HG02870 (cell line): ENCODE results near the gene TJP3.

ENCODE experiments used
- ATAC-seq: cut with Tn5 transposase; IDR thresholded peaks from one replicate; pipeline ENCODE4 v1.9.1; 2021; ENCODE audit warnings: mild to moderate bottlenecking, moderate library complexity; ENCODE audit not compliant: unreplicated experiment

The TJP3 gene

DNA sequence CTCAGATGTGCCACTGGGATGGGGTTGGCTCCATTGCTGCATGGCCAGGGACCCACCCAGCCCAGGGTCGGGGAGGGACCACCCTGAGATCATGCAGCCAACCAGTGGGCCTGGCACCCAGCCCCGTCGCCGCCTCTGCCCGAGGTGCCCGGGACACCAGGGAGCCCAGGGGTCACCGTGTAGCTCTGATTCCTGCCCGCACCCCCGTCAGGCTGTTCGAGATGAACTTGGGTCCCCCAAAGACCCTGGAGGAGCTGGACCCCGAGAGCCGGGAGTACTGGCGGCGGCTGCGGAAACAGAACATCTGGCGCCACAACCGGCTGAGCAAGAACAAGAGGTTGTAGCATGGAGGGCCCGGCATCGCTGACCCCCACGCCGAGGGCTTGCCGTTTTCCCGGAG lies 58.9 kb downstream of the TJP3 start:
- ATAC-seq: no peak

GRCh38 chr19:3768015-3768747 lies 60.0 kb downstream of the TJP3 start:
- no peak for ATAC-seq

DNA sequence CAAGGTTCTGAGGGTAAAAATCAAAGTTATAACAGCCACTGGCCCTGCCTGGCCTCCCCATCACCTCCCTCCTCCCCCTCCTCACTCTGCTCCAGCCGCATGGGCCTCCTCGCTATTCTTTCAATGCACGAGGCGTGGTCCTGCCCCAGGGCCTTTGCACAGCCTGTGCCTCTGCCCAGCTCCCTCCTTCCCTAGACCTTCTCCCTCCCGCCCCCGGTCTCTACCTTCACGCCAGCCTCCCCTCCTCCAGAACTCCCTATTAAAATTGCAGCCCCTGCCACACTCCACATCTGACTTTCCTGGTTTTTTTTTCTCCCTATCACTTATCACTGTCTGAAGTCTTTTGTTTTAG lies 60.5 kb downstream of the TJP3 start:
- no peak for ATAC-seq

- ATAC-seq: no peak
Observed at GRCh38 chr19:3769494-3769893, 61.3 kb downstream of the TJP3 start.

- ATAC-seq: no peak
Observed at GRCh38 chr19:3770136-3770999, 62.2 kb downstream of the TJP3 start.

DNA sequence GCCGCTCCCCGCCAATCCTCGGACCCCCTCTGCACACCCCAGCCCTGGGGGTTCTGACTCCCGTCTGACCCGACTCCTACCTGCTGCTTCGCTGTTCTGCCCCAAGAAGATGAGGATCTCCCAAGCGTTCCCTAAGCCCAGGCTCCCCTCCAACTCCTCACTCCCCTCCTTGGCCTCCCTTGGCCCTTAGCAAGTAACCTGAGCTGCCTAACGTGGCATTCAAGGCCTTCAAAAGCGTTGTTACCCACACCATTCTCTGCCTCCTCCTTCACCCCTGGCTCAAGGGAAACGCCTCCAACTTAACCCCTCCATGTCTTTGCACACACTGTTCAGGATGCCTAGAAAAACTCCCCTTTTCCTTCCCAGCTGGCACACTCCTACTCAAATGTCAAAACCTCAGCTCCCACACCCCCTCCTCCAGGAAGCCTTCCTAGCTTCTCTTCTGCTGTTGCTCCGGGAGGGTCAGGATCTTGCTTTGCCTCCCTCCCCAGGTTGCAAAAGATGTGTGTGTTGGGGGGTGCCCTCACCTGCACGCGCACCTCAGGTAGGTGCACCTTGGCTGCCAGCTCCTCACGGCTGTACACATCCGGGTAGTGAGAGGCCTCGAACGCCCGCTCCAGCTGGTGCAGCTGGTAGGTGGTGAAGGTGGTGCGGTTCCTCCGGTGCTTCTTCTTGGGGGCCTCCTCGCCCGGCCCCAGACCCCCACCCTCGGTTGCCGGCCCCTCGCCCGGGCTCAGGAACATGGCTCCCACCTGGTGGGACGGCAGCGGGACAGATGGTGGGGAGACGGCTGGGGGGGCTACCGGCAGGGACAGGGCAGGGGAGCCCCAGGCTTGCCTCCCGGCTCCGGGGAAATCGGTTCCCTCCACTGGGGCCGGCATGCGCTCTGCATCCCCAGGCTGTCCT lies 63.1 kb downstream of the TJP3 start:
- ATAC-seq: no peak

DNA sequence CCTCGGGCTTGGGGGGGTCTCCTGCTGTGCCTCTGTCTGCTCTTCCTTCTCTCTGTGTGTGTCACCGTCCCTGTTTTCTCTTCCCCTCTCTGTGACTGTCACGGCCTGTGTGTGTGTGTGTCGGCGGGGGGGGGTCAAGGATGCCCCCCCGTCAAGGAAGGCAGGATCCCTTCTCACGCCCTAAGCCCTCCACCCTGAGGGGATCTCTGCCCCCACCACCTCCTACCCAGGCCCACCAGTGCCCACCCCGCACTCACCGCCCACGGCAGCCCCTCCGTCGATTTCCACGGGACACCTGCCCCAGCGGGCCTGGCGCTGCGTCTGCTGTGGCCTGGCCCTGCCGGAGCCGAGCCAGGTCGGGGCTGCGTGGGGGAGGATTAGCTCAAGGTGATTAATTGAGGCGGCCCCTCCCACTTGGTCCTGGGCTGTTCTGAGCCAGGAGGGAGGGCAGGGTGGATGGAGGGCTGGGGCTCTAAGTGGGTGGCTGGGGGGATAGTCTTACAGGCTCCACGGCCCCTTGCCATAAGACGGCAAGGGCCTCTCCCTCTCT lies 63.8 kb downstream of the TJP3 start, which contains the start of gene RAX2:
Gene RAX2, minus strand, starts transcription at position 323 of the 550 bp plus-strand sequence. CDS start 486 bp downstream, outside the sequence.
- ATAC-seq: no peak

GRCh38 chr19:3773814-3774515 lies 65.8 kb downstream of the TJP3 start:
- ATAC-seq: no peak

GRCh38 chr19:3774621-3775373 lies 66.6 kb downstream of the TJP3 start:
- no peak for ATAC-seq

- ATAC-seq: no peak
Observed at GRCh38 chr19:3775374-3775711, 67.2 kb downstream of the TJP3 start.

GRCh38 chr19:3775831-3776230 lies 67.6 kb downstream of the TJP3 start:
- ATAC-seq: no peak

DNA sequence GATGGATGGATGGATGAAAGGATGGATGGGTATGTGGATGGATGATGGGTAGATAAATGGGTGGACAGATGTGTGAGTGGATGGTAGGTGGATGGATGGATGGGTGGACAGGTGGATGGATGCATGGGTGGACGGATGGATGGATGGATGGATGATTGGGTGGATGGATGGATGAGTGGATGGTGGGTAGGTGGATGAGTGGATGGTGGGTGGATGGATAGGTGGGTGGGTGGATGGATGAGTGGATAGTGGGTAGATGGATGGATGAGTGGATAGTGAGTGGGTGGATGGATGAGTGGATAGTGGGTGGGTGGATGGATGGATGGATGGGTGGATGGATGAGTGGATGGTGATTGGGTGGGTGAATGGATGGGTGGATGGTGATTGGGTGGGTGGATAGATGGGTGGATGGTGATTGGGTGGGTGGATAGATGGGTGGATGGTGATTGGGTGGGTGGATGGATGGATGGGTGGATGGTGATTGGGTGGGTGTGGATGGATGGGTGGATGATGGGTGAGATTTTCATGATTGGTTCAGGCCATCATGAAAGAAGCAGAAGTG lies 68.4 kb downstream of the TJP3 start:
- ATAC-seq: no peak

GRCh38 chr19:3778104-3778867 lies 70.1 kb downstream of the TJP3 start:
- ATAC-seq: no peak

- ATAC-seq: no peak
Observed at GRCh38 chr19:3778899-3779723, 70.9 kb downstream of the TJP3 start.

GRCh38 chr19:3780786-3781304 lies 72.7 kb downstream of the TJP3 start:
- no peak for ATAC-seq

GRCh38 chr19:3781603-3782002 lies 73.4 kb downstream of the TJP3 start:
- no peak for ATAC-seq

DNA sequence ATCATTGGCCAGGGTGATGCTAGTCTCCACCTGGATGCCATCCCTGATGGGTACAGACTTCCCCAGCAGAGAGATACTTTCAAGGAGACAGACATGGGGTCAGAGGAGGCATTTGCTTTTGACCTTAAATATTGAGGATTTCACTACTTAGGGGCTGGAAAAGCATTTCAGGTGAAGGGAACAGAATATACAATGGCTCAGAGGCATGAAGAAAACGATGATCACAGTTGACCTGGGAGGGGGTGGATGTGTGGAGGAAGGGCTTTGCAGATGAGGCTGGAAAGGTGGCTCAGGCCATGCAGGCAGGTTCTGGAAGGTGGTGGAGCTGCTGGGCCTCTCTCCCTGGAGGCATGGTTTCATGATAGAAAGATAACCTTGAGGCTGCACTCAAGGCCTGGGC lies 74.1 kb downstream of the TJP3 start:
- ATAC-seq: no peak
